ENCODE measurements around the gene ST6GALNAC3. TPM values are rescaled to one million over a fixed set of nuclear protein-coding genes. Genes with fewer than 3 reads are reported as not detected.
A peak's percentile ranks its signal among the peaks of the same experiment; 100 is the strongest.

ST6GALNAC3 gene
- total RNA-seq, 2 donors from 2014 or later: 4.6 to 13.3 TPM

- intact Hi-C loops (cut with DNase I): no loop called here
- ATAC-seq (no peak), DNase-seq (no peak)
Observed at GRCh38 chr1:76260279-76260678, 185.7 kb downstream of the ST6GALNAC3 start.

- DNase-seq: no peak
- intact Hi-C loops (cut with DNase I): no loop called here
- ATAC-seq: no peak
Observed at GRCh38 chr1:76262601-76263000, 188.1 kb downstream of the ST6GALNAC3 start.

- ATAC-seq: no peak
- no peak for DNase-seq
- intact Hi-C loops (cut with DNase I): no loop called here
Observed at GRCh38 chr1:76264642-76265041, 190.1 kb downstream of the ST6GALNAC3 start.

- intact Hi-C loops (cut with DNase I): no loop called here
- ATAC-seq: peak in 1 of 2 donors; percentile 51
- no peak for DNase-seq
Observed at GRCh38 chr1:76266762-76267161, 192.2 kb downstream of the ST6GALNAC3 start.

- no peak for ATAC-seq
- no peak for DNase-seq
- intact Hi-C loops (cut with DNase I): no loop called here
Observed at GRCh38 chr1:76267631-76268030, 193.1 kb downstream of the ST6GALNAC3 start.

- ATAC-seq (no peak), DNase-seq (no peak)
- intact Hi-C loops (cut with DNase I): no loop called here
Observed at GRCh38 chr1:76268341-76268740, 193.8 kb downstream of the ST6GALNAC3 start.

GRCh38 chr1:76269155-76269554 lies 194.6 kb downstream of the ST6GALNAC3 start:
- intact Hi-C loops (cut with DNase I): no loop called here
- peak; percentile 47 to 77 for ATAC-seq
- no peak for DNase-seq

- ATAC-seq (no peak), DNase-seq (no peak)
- intact Hi-C loops (cut with DNase I): no loop called here
Observed at GRCh38 chr1:76274302-76274701, 199.8 kb downstream of the ST6GALNAC3 start.

- DNase-seq (no peak), ATAC-seq (no peak)
- intact Hi-C loops (cut with DNase I): no loop called here
Observed at GRCh38 chr1:76274718-76275117, 200.2 kb downstream of the ST6GALNAC3 start.

- intact Hi-C loops (cut with DNase I): no loop called here
- no peak for ATAC-seq
- DNase-seq: no peak
Observed at GRCh38 chr1:76278711-76279100, 204.2 kb downstream of the ST6GALNAC3 start.

GRCh38 chr1:76279101-76279748 lies 204.7 kb downstream of the ST6GALNAC3 start:
- no peak for ATAC-seq
- no peak for DNase-seq
- intact Hi-C loops (cut with DNase I): no loop called here

GRCh38 chr1:76281306-76281705 lies 206.8 kb downstream of the ST6GALNAC3 start:
- ATAC-seq (peak in 1 of 2 donors; percentile 49), DNase-seq (no peak)
- intact Hi-C loops (cut with DNase I): no loop called here

GRCh38 chr1:76284842-76285241 lies 210.3 kb downstream of the ST6GALNAC3 start:
- DNase-seq (no peak), ATAC-seq (no peak)
- intact Hi-C loops (cut with DNase I): no loop called here

GRCh38 chr1:76285578-76286135 lies 211.1 kb downstream of the ST6GALNAC3 start:
- no peak for ATAC-seq

GRCh38 chr1:76287917-76288316 lies 213.4 kb downstream of the ST6GALNAC3 start:
- no peak for ATAC-seq
- intact Hi-C loops (cut with DNase I): no loop called here
- DNase-seq: no peak

More at GRCh38 chr1:76285578-76286135, 211.1 kb downstream of the ST6GALNAC3 start:
- no peak for DNase-seq
- intact Hi-C loops (cut with DNase I): no loop called here

GRCh38 chr1:76288758-76289483 lies 214.4 kb downstream of the ST6GALNAC3 start:
- intact Hi-C loops (cut with DNase I): no loop called here
- DNase-seq: no peak
- ATAC-seq: no peak

- intact Hi-C loops (cut with DNase I): no loop called here
- ATAC-seq (no peak), DNase-seq (no peak)
Observed at GRCh38 chr1:76289692-76290091, 215.1 kb downstream of the ST6GALNAC3 start.

- intact Hi-C loops (cut with DNase I): no loop called here
- no peak for ATAC-seq
- no peak for DNase-seq
Observed at GRCh38 chr1:76290271-76290670, 215.7 kb downstream of the ST6GALNAC3 start.

GRCh38 chr1:76291191-76291590 lies 216.6 kb downstream of the ST6GALNAC3 start:
- intact Hi-C loops (cut with DNase I): no loop called here
- no peak for DNase-seq
- ATAC-seq: no peak

- DNase-seq (no peak), ATAC-seq (no peak)
- intact Hi-C loops (cut with DNase I): no loop called here
Observed at GRCh38 chr1:76291737-76292136, 217.2 kb downstream of the ST6GALNAC3 start.

Data from left cardiac atrium (tissue), 4 donors.